ENCODE results near the gene FOXO3.
"Not testable (repeated sequence)": the region's sequence is repeated elsewhere in the genome, so short reads cannot be mapped to it uniquely, and the experiment has no call there.

- TF ChIP-seq CTCF, POLR2A (IDR thresholded peaks at IDR 0.05): not testable (repeated sequence)
These were observed 119.6 kb downstream of the FOXO3 start for GRCh38 chr6:108680314-108680713.
